Measurements from ENCODE around the gene EGLN1. TPM values are rescaled to one million over a fixed set of nuclear protein-coding genes. Genes with fewer than 3 reads are reported as not detected.
"Not testable (repeated sequence)": the region's sequence is repeated elsewhere in the genome, so short reads cannot be mapped to it uniquely, and the experiment has no call there.

The EGLN1 gene
- polyA plus RNA-seq, 2 of the 4 experiments (the other 2 are of a cell fraction) = 57.7 to 156 TPM

GRCh38 chr1:231463541-231463940 lies 41.5 kb upstream of the EGLN1 start:
- no peak overlapping the region for H3K27ac ChIP-seq
- CTCF ChIA-PET = interaction anchor here (1.0 to 1.3 kb wide), 2 partner anchors 26 to 106 kb away, joined by 3 read pairs; no protein-coding TSS in a partner anchor
- peaks cover 3% of the 10 kb centered on the region; the same call in 2 of the 3 replicates for H3K9me3 ChIP-seq
- H3K4me3 ChIP-seq = no peak overlapping the region
- DNase-seq (ENCODE audit: low read depth in 1 of 2, low spot score in 1 of 2) (no peak), FAIRE-seq (no peak), ATAC-seq (no peak)
- 51% methylated on average over 6 of the region's 6 CpGs for WGBS (ENCODE audit: missing lambda C conversion rate)
- POLR2A ChIA-PET = interaction anchor here (0.6 kb wide), 1 partner anchor 110 kb away, joined by 3 read pairs; no protein-coding TSS in a partner anchor
- no peaks in the 10 kb centered on the region for H3K4me1 ChIP-seq
- TF ChIP-seq RFX5 (IDR thresholded peaks at IDR 0.05) (no peak), HES2 (IDR thresholded peaks at IDR 0.05) (no peak), RARB (CRISPR knock-in tag; IDR thresholded peaks at IDR 0.05) (no peak), HEYL (CRISPR knock-in tag; IDR thresholded peaks at IDR 0.05) (no peak), POLR2A (IDR thresholded peaks at IDR 0.05; ENCODE audit: low read length) (no peak), SMC3 (IDR thresholded peaks at IDR 0.05) (no peak), HOXB5 (CRISPR knock-in tag; IDR thresholded peaks at IDR 0.05) (no peak), CHD2 (IDR thresholded peaks at IDR 0.05; ENCODE audit: low read length, partially characterized antibody) (no peak), CEBPB (IDR thresholded peaks at IDR 0.05) (no peak), ELK1 (IDR thresholded peaks at IDR 0.05; ENCODE audit: low read depth, low read length) (no peak), BHLHE40 (IDR thresholded peaks at IDR 0.05; ENCODE audit: low read depth, low read length) (no peak), JUN (IDR thresholded peaks at IDR 0.05) (no peak), TFCP2L1 (CRISPR knock-in tag; IDR thresholded peaks at IDR 0.05) (no peak), KDM1A (IDR thresholded peaks at IDR 0.05; ENCODE audit: low read depth) (no peak), REST (IDR thresholded peaks at IDR 0.05) (no peak)
- H3K4me2 ChIP-seq = no peak overlapping the region

- TF ChIP-seq ELK1 (IDR thresholded peaks at IDR 0.05; ENCODE audit: low read depth, low read length) (no peak), MYC (IDR thresholded peaks at IDR 0.05; ENCODE audit: borderline replicate concordance, low read length) (no peak), NPAS2 (CRISPR knock-in tag; IDR thresholded peaks at IDR 0.05; ENCODE audit: borderline replicate concordance) (no peak), E2F6 (IDR thresholded peaks at IDR 0.05; ENCODE audit: borderline replicate concordance, low read depth) (no peak), RFX5 (IDR thresholded peaks at IDR 0.05) (no peak), MAFK (IDR thresholded peaks at IDR 0.05; ENCODE audit: partially characterized antibody) (no peak), PBX3 (IDR thresholded peaks at IDR 0.05) (no peak), SMC3 (IDR thresholded peaks at IDR 0.05) (no peak)
- FAIRE-seq (no peak), ATAC-seq (no peak), DNase-seq (ENCODE audit: low read depth in 1 of 2, low spot score in 1 of 2) (no peak)
- POLR2A ChIA-PET = no interaction called here
- CTCF ChIA-PET = interaction anchor here (1.1 kb wide), 1 partner anchor 103 kb away, joined by 3 read pairs; no protein-coding TSS in a partner anchor
- H3K4me3 ChIP-seq = no peak overlapping the region
- peaks cover 14% of the 10 kb centered on the region for H3K9me3 ChIP-seq
- H3K27ac ChIP-seq = no peak overlapping the region
- whole genome bisulfite sequencing (ENCODE audit: missing lambda C conversion rate) = 57% methylated on average over 2 of the region's 2 CpGs
- no peaks in the 10 kb centered on the region for H3K4me1 ChIP-seq
- H3K4me2 ChIP-seq = no peak overlapping the region
Measured at GRCh38 chr1:231460614-231461013, 38.5 kb upstream of the EGLN1 start.

GRCh38 chr1:231459438-231459837 lies 37.4 kb upstream of the EGLN1 start:
- POLR2A ChIA-PET; ATAC-seq; H3K4me1 ChIP-seq; H3K4me3 ChIP-seq; FAIRE-seq; H3K27ac ChIP-seq; H3K4me2 ChIP-seq; CTCF ChIA-PET; DNase-seq (ENCODE audit: low read depth in 1 of 2, low spot score in 1 of 2): not testable (repeated sequence)
- 86% methylated on average over 1 of the region's 1 CpG for WGBS (ENCODE audit: missing lambda C conversion rate)
- peaks cover 14% of the 10 kb centered on the region for H3K9me3 ChIP-seq

GRCh38 chr1:231457956-231458355 lies 35.9 kb upstream of the EGLN1 start:
- H3K4me1 ChIP-seq; H3K4me2 ChIP-seq; H3K4me3 ChIP-seq; DNase-seq (ENCODE audit: low read depth in 1 of 2, low spot score in 1 of 2); POLR2A ChIA-PET; FAIRE-seq; H3K27ac ChIP-seq; ATAC-seq: not testable (repeated sequence)
- CTCF ChIA-PET = interaction anchor here (1.0 to 1.3 kb wide), 3 partner anchors 9 to 122 kb away, joined by 3 to 4 read pairs (median 3); no protein-coding TSS in a partner anchor
- peaks cover 14% of the 10 kb centered on the region for H3K9me3 ChIP-seq

GRCh38 chr1:231454133-231454532 lies 32.0 kb upstream of the EGLN1 start:
- peaks cover 14% of the 10 kb centered on the region for H3K9me3 ChIP-seq
- FAIRE-seq; H3K27ac ChIP-seq; ATAC-seq; POLR2A ChIA-PET; CTCF ChIA-PET; H3K4me3 ChIP-seq; DNase-seq (ENCODE audit: low read depth in 1 of 2, low spot score in 1 of 2); H3K4me2 ChIP-seq; H3K4me1 ChIP-seq: not testable (repeated sequence)
- 78% methylated on average over 4 of the region's 29 CpGs for WGBS (ENCODE audit: missing lambda C conversion rate)

Data from A549 (cell line).